H1 (cell line): Measurements from ENCODE around the gene TNFRSF8. TPM values are rescaled to one million over a fixed set of nuclear protein-coding genes. Genes with fewer than 3 reads are reported as not detected.

Experiments used
- KDM4A ChIP-seq: IDR thresholded peaks from one replicate; pipeline ENCODE4 v1.7.1; 2012; ENCODE audit warnings: low read depth, mild to moderate bottlenecking, moderate library complexity, low read length, inconsistent platforms; ENCODE audit not compliant: severe bottlenecking
- RAD21 ChIP-seq, 2 experiments: IDR thresholded peaks in 1 of 2; conservative IDR thresholded peaks in 1 of 2; 2 replicates each; pipeline ENCODE4 v1.6.1; 2011; ENCODE audit warnings: low read depth in 2 of 2, low read length in 2 of 2, improper control_type of control experiment in 1 of 2, inconsistent platforms in 1 of 2, mild to moderate bottlenecking in 1 of 2, moderate library complexity in 1 of 2
- SIN3A ChIP-seq, 2 experiments: IDR thresholded peaks in 1 of 2; conservative IDR thresholded peaks in 1 of 2; 2 replicates each; pipeline ENCODE4 v1.6.1; 2011 to 2012; ENCODE audit warnings: low read length in 2 of 2, improper control_type of control experiment in 1 of 2, low read depth in 1 of 2, mild to moderate bottlenecking in 1 of 2
- SP4 ChIP-seq: IDR thresholded peaks from 2 replicates; pipeline ENCODE4 v1.6.1; 2012; ENCODE audit warnings: low read length, inconsistent platforms
- polyA plus RNA-seq, 7 experiments: library from polyadenylated mRNA; depleted of rRNA in 3 of 7; stranded (reverse) in 5 of 7; unstranded in 2 of 7; fragments of >200 nt in 5 of 7; fragments of 200-250 nt in 2 of 7; gene quantifications; 1 replicate in 5 of 7; 2 replicates in 1 of 7; 4 replicates in 1 of 7; pipeline versions ENCODE4 v1.2.1 to v1.2.3, GENCODE V29; 2011 to 2013; ENCODE audit warnings: missing spikeins in 2 of 7, mixed read lengths in 2 of 7
- total RNA-seq: library from RNA; stranded (reverse); fragmentation: NEBNext Ultra II Directional; extraction: Animal tissue kit (Norgen Biotek cat#: 25700); gene quantifications from 2 replicates; pipeline ENCODE4 v1.2.1, GENCODE V29; 2021

TNFRSF8 gene
- total and polyA plus RNA-seq, 2 of the 8 experiments (the other 6 are each of a cell fraction or from before 2014, with no cell fraction given): 23.2 to 32.7 TPM

DNA sequence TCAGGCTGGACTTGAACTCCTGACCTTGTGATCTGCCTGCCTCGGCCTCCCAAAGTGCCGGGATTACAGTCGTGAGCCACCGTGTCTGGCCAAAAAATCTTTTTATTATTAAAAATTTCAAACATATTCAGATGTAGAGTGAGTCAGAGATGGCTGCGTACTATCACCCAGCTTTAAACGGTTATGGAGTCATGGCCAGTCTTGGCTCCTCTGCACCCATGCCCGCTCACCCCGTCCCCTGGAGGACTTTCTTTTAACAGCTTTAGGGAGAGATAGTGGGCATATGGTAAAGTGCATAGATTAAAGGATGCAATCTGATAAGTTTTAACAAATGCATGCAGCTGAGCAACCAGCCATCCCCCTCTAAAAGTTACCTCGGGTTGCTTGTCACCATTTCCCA lies 51.8 kb downstream of the TNFRSF8 start (continued):
- TF ChIP-seq RAD21 (IDR thresholded peaks at IDR 0.05 in 1 of 2, conservative IDR thresholded peaks at IDR 0.05 in 1 of 2; ENCODE audit: low read depth in 2 of 2, low read length in 2 of 2) (no peak), KDM4A (no peak), SIN3A (conservative IDR thresholded peaks at IDR 0.05 in 1 of 2, IDR thresholded peaks at IDR 0.05 in 1 of 2; ENCODE audit: low read depth in 1 of 2, low read length in 2 of 2) (no peak), SP4 (no peak)
- TF ChIP-seq, all 59 proteins: peak for 0
